ENCODE measurements around the gene PWP1.

Gene PWP1

GRCh38 chr12:107735763-107736162 lies 50.2 kb downstream of the PWP1 start:
- DNase-seq (ENCODE audit: low read depth) = no peak

GRCh38 chr12:107736914-107737313 lies 51.3 kb downstream of the PWP1 start:
- DNase-seq (ENCODE audit: low read depth) = no peak

- DNase-seq (ENCODE audit: low read depth) = peak; percentile 88
These were observed 62.9 kb downstream of the PWP1 start for GRCh38 chr12:107748472-107748871.

- DNase-seq (ENCODE audit: low read depth) = peak; percentile 44
These were observed 63.5 kb downstream of the PWP1 start for GRCh38 chr12:107749083-107749482.

GRCh38 chr12:107759410-107759809 lies 73.8 kb downstream of the PWP1 start:
- peak; percentile 95 for DNase-seq (ENCODE audit: low read depth)

GRCh38 chr12:107760207-107760808 lies 74.7 kb downstream of the PWP1 start:
- DNase-seq (ENCODE audit: low read depth) = peak; percentile 51

- DNase-seq (ENCODE audit: low read depth) = peak; percentile 94
These were observed 75.4 kb downstream of the PWP1 start, which contains the start of gene PRDM4 for GRCh38 chr12:107760809-107761501. Gene PRDM4 (minus strand): TSS chr12:107761137. CDS start chr12:107760515, 622 bp downstream.

GRCh38 chr12:107761502-107761904 lies 75.9 kb downstream of the PWP1 start:
- peak; percentile 29 for DNase-seq (ENCODE audit: low read depth)
